Small intestine (tissue), 7 donors: Measurements from ENCODE around the gene KRT9. TPM values are rescaled to one million over a fixed set of nuclear protein-coding genes. Genes with fewer than 3 reads are reported as not detected.

Experiments
- DNase-seq, 2 donors: peaks; one replicate each; pipeline versions ENCODE4 v3.0.0 to v3.0.0-alpha.2; 2013
- FAIRE-seq: peaks from 2 replicates; lab custom pipeline; 2012; peaks lifted over from hg19 to GRCh38; lab: Jason Lieb, UNC
- H3K27ac ChIP-seq, 3 donors: one replicate each; pipeline ENCODE4 v1.5.1; 2013; ENCODE audit warnings: low read length in 2 of 3, mild to moderate bottlenecking in 2 of 3, control low read depth in 1 of 3, inconsistent platforms in 1 of 3, low read depth in 1 of 3, moderate library complexity in 1 of 3
- H3K27me3 ChIP-seq, 3 donors: one replicate each; pipeline ENCODE4 v1.6.1; 2013; ENCODE audit warnings: low read length in 3 of 3, inconsistent platforms in 1 of 3; ENCODE audit not compliant: control insufficient read depth in 3 of 3, insufficient read depth in 3 of 3
- H3K36me3 ChIP-seq, 3 donors: one replicate each; pipeline ENCODE4 v1.6.1; 2013; ENCODE audit warnings: low read length in 3 of 3, inconsistent platforms in 1 of 3, low read depth in 1 of 3, mild to moderate bottlenecking in 1 of 3, moderate library complexity in 1 of 3; ENCODE audit not compliant: control insufficient read depth in 3 of 3, insufficient read depth in 2 of 3
- H3K4me1 ChIP-seq, 3 donors: one replicate each; pipeline ENCODE4 v1.6.1; 2013; ENCODE audit warnings: low read length in 2 of 3, inconsistent platforms in 1 of 3, low read depth in 1 of 3, mild to moderate bottlenecking in 1 of 3, moderate library complexity in 1 of 3; ENCODE audit not compliant: control insufficient read depth in 3 of 3, insufficient read depth in 2 of 3
- H3K4me3 ChIP-seq, 3 donors: one replicate each; pipeline ENCODE4 v1.5.1; 2013; ENCODE audit warnings: low read length in 3 of 3, control low read depth in 1 of 3, inconsistent platforms in 1 of 3, low read depth in 1 of 3, mild to moderate bottlenecking in 1 of 3, moderate library complexity in 1 of 3
- H3K9me3 ChIP-seq, 2 donors: one replicate each; pipeline ENCODE4 v1.6.1; 2013; ENCODE audit warnings: low read depth in 1 of 2, low read length in 1 of 2; ENCODE audit not compliant: control insufficient read depth in 2 of 2, insufficient read depth in 1 of 2
- WGBS, 3 donors: extraction: QIAGEN DNeasy Blood & Tissue Kit; methylation state at CpG; one replicate each; pipeline ENCODE4 v1.1.7; 2013; 5-methylcytosine and 5-hydroxymethylcytosine counted together
- polyA plus RNA-seq, 4 donors: library from polyadenylated mRNA; stranded (reverse) in 3 of 4; unstranded in 1 of 4; fragments of 200-250 nt in 3 of 4; fragments of 120-200 nt in 1 of 4; gene quantifications; one replicate each; pipeline versions ENCODE4 v1.2.1 to v1.2.3, GENCODE V29; 2013
- donor health status: healthy with polysubstance abuse.
- donor health status: control.
- donor health status: control.
- donor health status: Bipolar disorder and iron deficiency.
- donor health status: healthy.

Gene KRT9
- polyA plus RNA-seq, 4 donors = 0.15 TPM; not detected in 3

DNA sequence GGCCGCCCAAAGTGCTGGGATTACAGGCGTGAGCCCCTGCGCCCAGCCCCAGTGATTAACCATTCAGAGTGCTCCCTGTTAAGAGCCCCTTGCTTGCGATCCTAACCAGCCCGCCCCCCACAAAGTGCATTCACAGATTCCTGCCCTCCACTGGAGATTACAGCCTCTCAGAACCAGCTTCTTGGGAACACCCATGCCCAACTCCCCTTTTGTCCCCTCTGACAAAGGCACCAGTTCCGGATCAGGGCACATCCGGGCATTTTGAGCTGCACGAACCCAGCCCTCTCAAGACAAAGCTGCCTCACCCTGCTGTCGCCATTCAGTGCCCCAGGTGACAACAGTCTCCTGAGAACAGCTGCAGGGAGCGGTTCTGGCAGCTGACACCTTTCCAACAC, 42.9 kb downstream of the KRT9 start:
- H3K27ac ChIP-seq = peak overlapping the region; percentile 71 to 100 (median 82)
- H3K4me3 ChIP-seq = peak overlapping the region in 1 of 3 donors; percentile 93
- DNase-seq (peak; percentile 50 to 88), FAIRE-seq (no peak)
- peaks cover 5 to 14% (median 6%) of the 10 kb centered on the region in 3 donors for H3K36me3 ChIP-seq
- 13 to 41% (median 34%) methylated on average over 10 of the region's 10 CpGs for WGBS, 3 donors
- peaks cover 0 to 39% (median 0%) of the 10 kb centered on the region in 3 donors for H3K4me1 ChIP-seq
- peaks cover 0 to 33% (median 18%) of the 10 kb centered on the region in 3 donors for H3K27me3 ChIP-seq
- H3K9me3 ChIP-seq = no peaks in the 10 kb centered on the region

DNA sequence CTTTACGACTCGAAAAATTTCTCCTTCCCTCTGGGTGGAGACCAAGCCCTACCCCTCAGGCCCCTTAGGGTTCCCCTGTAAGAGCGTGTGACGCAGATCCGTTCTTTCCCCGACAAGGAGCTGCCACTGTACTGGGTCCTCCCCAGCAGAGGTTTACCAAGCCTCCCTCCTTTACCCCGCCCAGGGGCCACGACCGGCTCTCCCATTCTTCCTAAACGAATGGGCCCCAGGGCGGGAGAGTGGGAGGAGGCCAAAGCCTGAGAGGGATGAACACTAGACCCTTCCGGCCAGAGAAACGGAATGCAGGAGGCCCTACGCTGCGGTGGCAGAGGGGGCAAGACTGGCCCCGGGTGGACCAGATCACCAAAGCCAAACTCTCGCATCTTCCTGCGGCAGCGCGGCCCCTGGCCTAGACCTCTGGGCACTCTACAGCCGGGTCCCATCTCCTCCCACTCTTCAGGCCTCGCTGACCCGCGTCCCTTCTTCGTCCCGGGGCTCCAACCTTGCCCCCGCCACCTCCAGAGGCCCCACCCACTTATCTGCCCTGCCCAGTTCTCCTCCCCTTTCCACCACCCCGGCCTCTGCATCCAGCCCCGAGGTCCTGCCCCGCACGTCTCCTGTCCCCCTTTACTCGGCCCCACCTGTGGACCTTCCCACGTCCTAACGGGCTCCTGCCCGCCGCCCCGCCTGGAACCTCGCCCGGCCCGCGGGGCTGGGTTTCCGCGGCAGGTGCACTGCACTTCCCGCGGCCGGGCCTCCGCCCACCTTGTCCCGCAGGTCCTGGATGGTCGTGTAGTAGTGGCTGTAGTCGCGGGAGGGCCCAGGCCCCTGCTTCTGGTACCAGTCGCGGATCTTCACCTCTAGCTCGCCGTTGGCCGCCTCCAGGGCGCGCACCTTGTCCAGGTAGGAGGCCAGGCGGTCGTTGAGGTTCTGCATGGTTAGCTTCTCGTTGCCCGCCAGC, 44.5 kb downstream of the KRT9 start:
- DNase-seq = peak; percentile 70
- Histone ChIP-seq H3K36me3 (peaks cover 5 to 23% (median 6%) of the 10 kb centered on the region in 3 donors), H3K27me3 (peaks cover 0 to 33% (median 18%) of the 10 kb centered on the region in 3 donors), H3K9me3 (no peaks in the 10 kb centered on the region), H3K4me3 (peak overlapping the region; percentile 48 to 93 (median 55)), H3K4me1 (peaks cover 0 to 54% (median 2%) of the 10 kb centered on the region in 3 donors), H3K27ac (peak overlapping the region; percentile 78 to 100 (median 89))
- no peak for FAIRE-seq
- WGBS, 3 donors = 2 to 8% (median 6%) methylated on average over 57 to 62 of the region's 62 CpGs

DNA sequence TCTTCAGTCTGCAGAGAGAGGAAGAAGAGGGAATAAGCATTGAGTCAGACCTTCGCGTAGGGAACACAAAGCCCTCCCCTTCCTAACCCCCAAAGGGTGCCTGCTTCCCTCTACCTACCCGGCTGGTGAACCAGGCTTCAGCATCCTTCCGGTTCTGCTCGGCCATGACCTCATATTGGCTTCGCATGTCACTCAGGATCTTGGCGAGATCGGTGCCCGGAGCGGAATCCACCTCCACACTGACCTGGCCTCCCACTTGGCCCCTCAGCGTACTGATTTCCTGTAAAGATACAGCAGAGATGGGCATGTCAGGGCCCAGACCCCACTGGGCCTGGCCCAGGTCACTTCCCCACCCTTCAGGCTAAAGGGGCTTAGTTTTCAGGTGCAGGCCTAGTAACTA, 47.6 kb downstream of the KRT9 start:
- FAIRE-seq (no peak), DNase-seq (peak in 1 of 2 donors; percentile 25)
- H3K9me3 ChIP-seq = no peaks in the 10 kb centered on the region
- peaks cover 5 to 23% (median 6%) of the 10 kb centered on the region in 3 donors for H3K36me3 ChIP-seq
- peak overlapping the region in 1 of 3 donors; percentile 22 for H3K4me3 ChIP-seq
- H3K27ac ChIP-seq = peak overlapping the region in 2 of 3 donors; percentile 42 to 60
- H3K27me3 ChIP-seq = peaks cover 0 to 27% (median 11%) of the 10 kb centered on the region in 3 donors
- H3K4me1 ChIP-seq = peaks cover 0 to 64% (median 3%) of the 10 kb centered on the region in 3 donors
- WGBS, 3 donors = 67 to 91% (median 83%) methylated on average over 10 to 11 of the region's 11 CpGs

DNA sequence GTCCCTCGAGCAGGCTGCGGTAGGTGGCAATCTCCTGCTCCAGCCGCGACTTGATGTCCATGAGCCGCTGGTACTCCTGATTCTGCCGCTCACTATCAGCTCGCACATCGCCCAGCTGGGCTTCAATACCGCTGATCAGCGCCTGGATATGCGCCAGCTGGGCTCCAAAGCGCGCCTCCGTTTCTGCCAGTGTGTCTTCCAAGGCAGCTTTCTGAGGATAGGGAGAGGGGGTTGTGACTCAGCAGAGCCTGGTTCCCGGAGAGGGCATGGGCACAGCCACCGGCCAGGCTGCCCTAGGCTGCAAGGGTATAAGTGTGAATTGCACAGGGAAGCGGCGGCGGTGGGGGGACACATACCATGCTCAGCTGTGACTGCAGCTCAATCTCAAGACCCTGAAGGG, 48.1 kb downstream of the KRT9 start:
- no peaks in the 10 kb centered on the region for H3K9me3 ChIP-seq
- peak overlapping the region in 1 of 3 donors; percentile 22 for H3K4me3 ChIP-seq
- DNase-seq (peak; percentile 26 to 53), FAIRE-seq (no peak)
- H3K36me3 ChIP-seq = peaks cover 5 to 23% (median 6%) of the 10 kb centered on the region in 3 donors
- 17 to 58% (median 41%) methylated on average over 19 of the region's 19 CpGs for WGBS, 3 donors
- H3K27ac ChIP-seq = peak overlapping the region in 2 of 3 donors; percentile 42 to 60
- peaks cover 0 to 23% (median 7%) of the 10 kb centered on the region in 3 donors for H3K27me3 ChIP-seq
- H3K4me1 ChIP-seq = peaks cover 0 to 64% (median 3%) of the 10 kb centered on the region in 3 donors

DNA sequence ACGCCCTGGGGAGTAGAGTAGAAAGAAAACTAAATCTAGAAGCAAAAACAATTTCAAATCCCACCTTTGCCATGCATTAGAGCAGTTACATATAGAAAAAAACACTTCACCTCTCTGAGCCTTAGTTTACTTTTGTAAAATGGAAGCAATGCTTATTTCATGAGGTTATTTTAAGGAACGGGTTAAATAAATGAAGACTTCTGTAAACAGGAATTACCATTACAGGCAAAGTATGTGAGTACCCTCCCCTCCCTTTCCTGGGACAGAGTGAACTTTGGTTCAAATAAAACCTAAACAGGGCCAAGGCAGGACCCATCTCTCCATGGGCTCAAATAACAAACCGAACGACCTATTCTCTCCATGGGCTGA, 48.6 kb downstream of the KRT9 start:
- 31 to 50% (median 36%) methylated on average over 4 of the region's 4 CpGs for WGBS, 3 donors
- H3K27ac ChIP-seq = peak overlapping the region; percentile 84 to 97 (median 93)
- peaks cover 5 to 23% (median 6%) of the 10 kb centered on the region in 3 donors for H3K36me3 ChIP-seq
- DNase-seq (no peak), FAIRE-seq (no peak)
- no peak overlapping the region for H3K4me3 ChIP-seq
- H3K27me3 ChIP-seq = peaks cover 0 to 17% (median 7%) of the 10 kb centered on the region in 3 donors
- no peaks in the 10 kb centered on the region for H3K9me3 ChIP-seq
- H3K4me1 ChIP-seq = peaks cover 0 to 63% (median 3%) of the 10 kb centered on the region in 3 donors

DNA sequence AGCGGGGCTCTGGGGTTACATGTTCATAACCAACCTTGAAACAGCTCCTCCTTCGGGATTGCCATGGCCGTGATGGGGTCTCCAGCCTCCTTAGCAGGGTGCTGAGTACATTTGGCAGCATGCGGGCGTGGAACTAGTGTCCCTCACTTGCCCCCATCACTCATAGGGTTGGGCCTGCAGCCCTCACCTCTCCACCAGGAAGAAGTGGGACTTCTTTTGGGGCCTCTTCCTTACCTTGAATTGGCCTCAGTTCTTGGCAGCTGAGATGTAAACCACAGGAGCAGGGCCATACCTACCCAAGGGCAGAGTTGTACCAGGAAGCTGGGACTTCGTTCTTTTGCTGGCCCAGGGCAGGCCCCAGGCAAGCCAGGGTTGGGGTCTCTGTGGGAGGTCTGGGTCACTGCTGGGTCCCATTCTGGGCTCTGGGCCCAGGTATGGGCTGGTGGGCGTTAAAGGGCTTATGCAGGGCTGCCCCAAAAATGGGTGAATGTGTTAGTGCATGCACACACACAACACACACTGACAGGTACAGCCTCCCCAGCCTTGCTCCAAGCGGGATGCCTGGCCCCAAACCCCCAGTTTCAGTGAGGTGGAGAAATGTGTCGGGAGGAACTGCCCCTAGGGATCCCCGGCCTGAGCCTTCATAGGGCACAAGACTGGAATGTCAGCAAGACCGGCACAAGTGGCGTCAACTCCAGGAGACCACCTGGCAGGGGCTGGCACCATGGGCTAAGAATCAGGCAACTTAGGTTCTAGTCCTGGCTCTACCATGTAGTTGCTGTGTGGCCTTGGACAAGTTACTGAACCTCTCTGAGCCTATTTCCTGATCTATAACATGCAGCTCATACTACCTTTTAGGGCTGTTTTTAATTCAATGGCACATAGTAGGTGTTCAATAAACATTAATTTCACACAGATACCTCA, 49.3 kb downstream of the KRT9 start:
- Histone ChIP-seq H3K4me1 (peaks cover 0 to 58% (median 3%) of the 10 kb centered on the region in 3 donors), H3K27me3 (peaks cover 0 to 10% (median 7%) of the 10 kb centered on the region in 3 donors), H3K4me3 (no peak overlapping the region), H3K36me3 (peaks cover 5 to 23% (median 6%) of the 10 kb centered on the region in 3 donors), H3K9me3 (no peaks in the 10 kb centered on the region), H3K27ac (peak overlapping the region; percentile 84 to 97 (median 93))
- WGBS, 3 donors = 41 to 72% (median 49%) methylated on average over 12 of the region's 12 CpGs
- FAIRE-seq (no peak), DNase-seq (peak in 1 of 2 donors; percentile 78)

DNA sequence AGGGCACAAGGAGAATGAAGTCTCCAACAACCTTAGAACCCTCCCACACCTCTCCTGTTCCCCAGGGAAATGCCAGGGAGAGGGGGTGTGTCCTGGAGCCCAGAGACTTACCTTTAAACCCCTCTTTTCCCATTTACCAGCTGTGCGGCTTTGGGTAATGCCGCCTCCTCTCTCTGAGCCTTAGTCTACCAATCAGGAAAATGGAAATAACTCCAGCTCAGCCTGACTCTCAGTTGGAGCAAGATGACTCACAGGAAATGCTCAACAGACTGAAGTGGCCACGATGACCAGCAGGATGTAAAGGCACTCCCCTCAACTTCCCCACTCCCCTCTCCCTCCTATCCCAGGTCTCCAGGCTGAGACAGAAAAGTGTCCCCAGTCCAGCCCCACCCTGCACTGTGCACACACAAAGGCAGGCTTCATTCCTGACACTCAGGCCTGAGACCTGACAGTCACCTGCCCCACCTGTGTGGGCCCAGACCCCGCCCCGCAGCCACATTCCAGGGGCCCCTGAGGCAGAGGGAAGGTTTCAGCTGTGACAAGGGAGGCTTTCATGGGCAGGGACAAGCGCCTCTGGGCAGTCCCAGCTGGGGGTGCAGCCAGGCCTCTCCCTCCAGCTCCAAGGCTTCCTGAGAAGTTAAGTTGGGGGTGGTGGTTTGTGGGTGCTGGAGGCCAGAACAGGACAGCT, 50.1 kb downstream of the KRT9 start:
- FAIRE-seq (no peak), DNase-seq (peak; percentile 91 to 94)
- peak overlapping the region; percentile 84 to 97 (median 93) for H3K27ac ChIP-seq
- peaks cover 0 to 2% (median 1%) of the 10 kb centered on the region in 3 donors for H3K27me3 ChIP-seq
- H3K4me1 ChIP-seq = peaks cover 0 to 52% (median 3%) of the 10 kb centered on the region in 3 donors
- 11 to 63% (median 37%) methylated on average over 6 of the region's 6 CpGs for WGBS, 3 donors
- H3K4me3 ChIP-seq = no peak overlapping the region
- peaks cover 5 to 23% (median 6%) of the 10 kb centered on the region in 3 donors for H3K36me3 ChIP-seq
- no peaks in the 10 kb centered on the region for H3K9me3 ChIP-seq
